Bone marrow (tissue), 2 donors: Measurements from ENCODE around the gene RNF5.
"Not testable (repeated sequence)": the region's sequence is repeated elsewhere in the genome, so short reads cannot be mapped to it uniquely, and the experiment has no call there.

Source experiments
- DNase-seq, 2 donors: peaks; one replicate each; lab custom pipeline; 2025; lab: John Stamatoyannopoulos, UW

Gene RNF5

GRCh38 chr6:32177788-32178546 lies at the start of gene RNF5:
Gene RNF5, plus strand, starts transcription at chr6:32178405. Its CDS starts 107 bp downstream, at chr6:32178512.
- peak; percentile 89 to 100 for DNase-seq

- no peak for DNase-seq
Measured at GRCh38 chr6:32128751-32129296, 49.4 kb upstream of the RNF5 start.

- no peak for DNase-seq
Measured at GRCh38 chr6:32129297-32130088, 48.7 kb upstream of the RNF5 start.

GRCh38 chr6:32131439-32131948 lies 46.7 kb upstream of the RNF5 start:
- DNase-seq: no peak

GRCh38 chr6:32132110-32132509 lies 46.1 kb upstream of the RNF5 start:
- no peak for DNase-seq

- no peak for DNase-seq
Measured at GRCh38 chr6:32133786-32134185, 44.4 kb upstream of the RNF5 start.

- DNase-seq: no peak
Measured at GRCh38 chr6:32137454-32137853, 40.8 kb upstream of the RNF5 start.

GRCh38 chr6:32139590-32139989 lies 38.6 kb upstream of the RNF5 start:
- DNase-seq: no peak

- DNase-seq: no peak
Measured at GRCh38 chr6:32140420-32141046, 37.7 kb upstream of the RNF5 start.

GRCh38 chr6:32144238-32144637 lies 34.0 kb upstream of the RNF5 start:
- DNase-seq: not testable (repeated sequence)

GRCh38 chr6:32146287-32146686 lies 31.9 kb upstream of the RNF5 start:
- DNase-seq: no peak

- DNase-seq: no peak
Measured at GRCh38 chr6:32146687-32147086, 31.5 kb upstream of the RNF5 start.

- no peak for DNase-seq
Measured at GRCh38 chr6:32147401-32148132, 30.6 kb upstream of the RNF5 start.

- peak in 1 of 2 donors; percentile 27 for DNase-seq
Measured at GRCh38 chr6:32148289-32149091, 29.7 kb upstream of the RNF5 start.

GRCh38 chr6:32149092-32149755 lies 29.0 kb upstream of the RNF5 start:
- DNase-seq: no peak

- no peak for DNase-seq
Measured at GRCh38 chr6:32149932-32150870, 28.0 kb upstream of the RNF5 start.

GRCh38 chr6:32151181-32151862 lies 26.9 kb upstream of the RNF5 start:
- no peak for DNase-seq
